Fibroblast of gingiva (primary cell): ENCODE results near the gene PLAAT3.
A peak's percentile ranks its signal among the peaks of the same experiment; 100 is the strongest.
"Not testable (repeated sequence)": the region's sequence is repeated elsewhere in the genome, so short reads cannot be mapped to it uniquely, and the experiment has no call there.

Experiments used
- DNase-seq: peaks from one replicate; pipeline ENCODE4 v3.0.0-alpha.2; 2011; ENCODE audit warnings: low read depth

Gene PLAAT3

DNA sequence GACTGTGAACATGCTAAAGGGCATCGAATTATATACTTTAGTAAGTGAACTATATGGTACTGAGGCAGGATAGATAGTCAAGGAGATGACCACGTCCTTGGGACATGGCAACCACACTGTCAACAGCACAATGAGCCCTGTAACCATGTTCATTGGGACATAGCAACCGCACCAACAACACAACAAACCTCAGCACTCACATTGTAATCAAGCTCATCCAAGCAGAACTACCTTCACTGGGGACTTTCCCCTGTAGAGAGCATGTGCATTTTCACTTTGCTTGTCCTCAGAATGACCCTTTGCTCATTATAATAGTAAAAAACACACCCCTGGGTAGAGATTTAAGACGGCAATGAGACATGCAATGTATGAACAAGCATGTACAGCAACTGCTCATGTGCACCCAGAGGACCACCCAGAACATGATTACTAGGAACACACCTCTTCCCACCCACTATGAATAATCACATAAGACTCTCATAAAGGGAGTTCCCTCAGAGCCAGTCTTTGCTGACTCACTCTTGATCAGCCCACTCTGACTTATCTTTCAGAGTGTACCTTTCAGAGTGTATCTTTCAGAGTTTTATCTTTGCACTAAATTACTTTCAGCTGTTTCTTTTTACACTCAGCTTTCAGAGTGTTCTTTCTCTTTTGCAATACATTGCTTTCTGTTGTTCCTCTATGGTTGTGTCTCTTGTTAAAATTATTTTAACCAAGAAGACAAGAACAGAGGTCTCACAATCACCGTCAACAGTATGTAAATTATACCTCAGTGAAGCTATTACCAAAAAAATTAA is 47.0 kb downstream of the PLAAT3 start:
- DNase-seq = peak; percentile 58

DNA sequence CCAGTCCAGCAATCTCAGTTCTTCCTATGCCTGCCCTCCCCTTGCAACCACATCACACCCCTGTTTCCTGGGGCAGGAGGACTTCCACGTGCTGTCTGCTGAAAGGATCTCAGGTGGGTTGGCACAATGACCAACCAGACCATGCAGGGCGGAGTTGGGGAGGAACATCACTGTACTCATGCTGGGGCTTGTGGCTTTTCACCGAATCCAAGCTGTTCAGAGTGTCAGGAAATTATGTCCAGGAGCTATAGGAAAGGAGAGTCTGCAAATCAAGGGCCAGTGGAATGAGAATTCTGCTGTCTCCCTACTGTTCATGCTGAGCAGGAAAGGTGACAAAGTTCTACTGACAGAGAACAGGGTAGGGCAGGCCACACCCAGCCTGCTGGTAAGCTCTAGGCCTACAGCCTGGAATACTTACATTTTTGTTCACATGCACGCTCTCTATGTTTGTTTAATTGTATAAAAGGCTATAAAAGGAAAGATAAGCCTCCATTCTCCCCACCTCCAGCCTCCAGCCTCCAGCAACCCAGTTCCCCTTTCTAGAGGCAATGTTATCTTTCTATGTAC is 49.4 kb downstream of the PLAAT3 start:
- no peak for DNase-seq

DNA sequence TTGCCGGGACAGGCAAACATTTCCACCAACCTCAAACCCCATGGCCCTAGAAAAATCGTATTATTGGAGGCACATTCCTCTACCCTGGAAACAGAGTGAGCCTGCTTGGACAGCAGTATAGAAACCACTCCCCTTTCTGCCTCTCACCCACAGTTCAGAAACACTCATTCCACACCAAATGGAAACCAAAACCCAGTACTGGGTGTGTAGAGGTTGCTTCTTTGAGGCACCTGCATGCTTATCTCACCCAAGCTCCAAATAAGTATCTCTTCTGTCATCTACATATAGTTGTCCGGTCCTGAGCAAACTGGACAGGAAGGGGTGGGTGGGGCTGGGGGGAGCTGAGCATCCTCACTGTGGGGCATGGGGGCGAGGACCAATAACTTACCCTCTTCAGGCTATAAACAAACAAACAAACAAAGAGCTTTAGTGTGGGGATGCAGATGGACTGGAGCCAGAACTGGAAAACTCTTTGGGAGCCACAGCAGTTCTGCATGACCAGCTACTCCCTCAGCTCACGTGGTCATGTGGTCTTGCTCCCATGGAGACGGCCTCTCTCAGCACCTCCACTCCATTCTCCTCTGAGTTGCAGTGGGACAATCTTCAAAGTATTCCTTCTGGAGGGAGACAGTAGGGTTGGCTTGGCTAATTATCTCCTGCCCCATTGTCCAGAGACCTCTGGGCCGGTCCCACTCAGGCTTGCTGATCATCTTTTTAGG is 50.0 kb downstream of the PLAAT3 start:
- DNase-seq = no peak

DNA sequence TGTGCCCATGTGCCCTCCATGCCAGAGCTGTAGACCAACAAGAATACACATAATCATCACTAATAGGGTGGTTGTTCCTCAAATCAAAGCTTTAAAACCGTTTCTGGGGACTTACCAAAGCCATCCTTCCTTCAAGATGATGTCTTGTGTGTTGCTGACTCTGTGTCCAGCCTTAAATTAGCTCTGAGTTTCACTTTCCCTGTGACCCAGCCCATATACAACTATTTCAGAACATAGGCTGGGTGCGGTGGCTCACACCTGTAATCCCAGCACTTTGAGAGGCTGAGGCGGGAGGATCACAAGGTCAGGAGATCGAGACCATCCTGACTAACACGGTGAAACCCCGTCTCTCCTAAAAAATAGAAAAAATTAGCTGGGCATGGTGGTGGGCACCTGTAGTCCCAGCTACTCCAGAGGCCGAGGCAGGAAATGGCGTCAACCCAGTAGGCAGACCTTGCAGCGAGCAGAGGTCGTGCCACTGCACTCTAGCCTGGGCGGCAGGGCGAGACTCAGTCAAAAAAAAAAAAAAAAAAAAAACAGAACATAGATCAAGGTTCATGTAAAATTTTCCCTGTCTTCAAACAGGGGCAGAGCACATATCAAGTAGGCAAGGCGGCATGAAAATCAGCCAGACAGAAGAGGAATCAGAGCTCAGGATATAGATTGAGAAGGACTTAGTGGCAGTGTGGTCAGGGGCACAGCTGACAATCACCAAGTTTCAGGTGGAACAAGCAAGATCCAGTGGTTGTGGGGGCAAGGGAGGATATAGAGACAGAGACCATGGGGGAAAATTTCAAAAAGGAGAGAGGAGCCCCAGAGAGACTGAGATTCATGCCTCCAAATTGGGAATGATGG is 50.8 kb downstream of the PLAAT3 start, which contains the start of gene PLAAT2:
TSS of gene PLAAT2 (minus strand) at position 179 of the 855 bp plus-strand sequence. CDS start at position 124, 55 bp downstream.
- DNase-seq = no peak

DNA sequence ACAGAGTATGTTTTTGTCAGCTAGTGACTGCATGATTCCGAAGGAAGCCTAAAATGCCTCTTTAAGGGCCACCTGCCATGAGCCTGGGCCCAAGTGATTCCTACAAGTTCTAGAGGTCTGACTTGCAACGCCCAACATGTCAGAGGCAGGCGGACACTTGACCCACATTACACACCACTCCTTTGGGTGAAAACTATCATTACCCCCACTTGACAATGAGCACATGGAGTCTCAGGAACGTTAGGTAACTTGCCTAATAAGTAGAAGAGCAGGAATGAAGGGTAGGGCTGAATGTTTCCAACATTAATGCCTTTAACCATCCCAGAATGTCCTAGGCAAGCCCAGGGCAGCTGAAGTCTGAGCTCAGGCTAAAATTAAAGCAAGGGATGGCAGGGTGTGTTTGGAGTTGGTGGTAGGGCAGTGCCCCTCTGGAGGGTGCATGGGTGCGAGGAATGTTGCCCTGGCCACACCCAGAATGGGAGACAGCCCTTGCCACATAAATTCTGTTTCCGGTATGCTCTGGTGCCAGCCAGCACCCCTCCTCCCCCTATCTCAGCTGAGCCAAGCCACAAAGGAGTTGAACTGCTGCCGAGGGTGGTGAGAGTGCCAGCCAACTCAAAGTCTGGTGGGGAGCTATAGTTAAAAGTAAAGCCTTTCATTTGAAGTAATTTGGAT is 53.6 kb downstream of the PLAAT3 start:
- DNase-seq = peak; percentile 21

GRCh38 chr11:63558459-63559157 is 55.6 kb downstream of the PLAAT3 start:
- no peak for DNase-seq

GRCh38 chr11:63557570-63557969 is 56.7 kb downstream of the PLAAT3 start:
- no peak for DNase-seq

- no peak for DNase-seq
Measured at GRCh38 chr11:63556404-63557013, 57.7 kb downstream of the PLAAT3 start.

DNA sequence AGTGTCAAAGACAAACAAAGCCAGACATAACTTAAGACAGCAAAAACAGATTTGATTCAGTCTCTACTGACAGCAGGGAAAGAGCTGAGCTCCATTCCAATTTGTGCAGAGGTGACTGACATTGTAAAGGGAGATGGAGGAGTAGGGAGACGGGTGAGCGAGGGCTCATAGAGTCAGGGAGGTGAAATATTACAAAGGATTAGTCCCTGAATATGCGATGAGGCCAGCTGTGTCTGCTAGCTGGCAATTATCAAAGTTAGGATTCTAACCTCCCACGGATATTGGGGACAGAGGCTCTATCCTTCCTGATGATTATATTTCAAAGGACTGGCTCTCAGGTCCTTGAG is 59.4 kb downstream of the PLAAT3 start:
- no peak for DNase-seq

DNA sequence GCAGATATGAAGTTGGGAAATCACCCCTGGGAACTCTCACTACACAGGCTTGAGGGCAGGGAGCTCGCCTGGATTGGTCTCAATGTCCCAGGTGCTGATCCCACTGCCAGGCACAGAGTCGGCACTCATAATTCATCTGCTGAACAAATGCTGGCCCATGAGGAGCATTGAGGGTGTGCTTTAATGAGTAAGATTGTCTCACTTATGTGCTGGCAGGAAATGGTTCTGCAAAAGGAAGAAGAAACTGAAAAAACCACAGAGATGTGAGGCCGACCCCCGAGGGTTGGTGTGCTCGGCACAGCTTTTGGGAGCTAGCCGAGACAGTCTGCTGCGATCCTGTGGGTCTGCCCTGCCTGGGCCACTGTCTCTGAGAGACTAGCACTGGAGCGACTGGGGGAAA is 60.5 kb downstream of the PLAAT3 start:
- DNase-seq = no peak

GRCh38 chr11:63552921-63553320 is 61.3 kb downstream of the PLAAT3 start:
- DNase-seq = no peak

DNA sequence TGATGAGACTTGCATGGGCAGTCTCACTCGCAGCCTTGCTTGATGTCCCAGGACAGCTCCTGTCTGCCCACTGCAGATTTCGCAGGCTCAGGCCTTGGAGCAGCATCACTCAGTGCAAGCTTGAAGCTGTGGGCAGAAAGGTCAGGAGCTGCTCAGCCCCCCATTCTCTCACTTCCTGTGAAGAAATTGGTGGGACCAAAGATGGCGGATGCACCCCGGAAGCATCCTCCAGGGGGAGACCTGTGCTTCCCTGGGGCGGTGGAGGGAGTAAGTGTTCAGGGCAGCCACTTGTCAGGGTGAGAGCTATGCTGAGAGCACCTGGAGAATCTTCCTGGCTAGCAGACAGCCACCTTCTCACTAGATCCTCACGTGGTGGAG is 62.4 kb downstream of the PLAAT3 start:
- DNase-seq = no peak

GRCh38 chr11:63551091-63551888 is 62.9 kb downstream of the PLAAT3 start:
- DNase-seq = no peak

DNA sequence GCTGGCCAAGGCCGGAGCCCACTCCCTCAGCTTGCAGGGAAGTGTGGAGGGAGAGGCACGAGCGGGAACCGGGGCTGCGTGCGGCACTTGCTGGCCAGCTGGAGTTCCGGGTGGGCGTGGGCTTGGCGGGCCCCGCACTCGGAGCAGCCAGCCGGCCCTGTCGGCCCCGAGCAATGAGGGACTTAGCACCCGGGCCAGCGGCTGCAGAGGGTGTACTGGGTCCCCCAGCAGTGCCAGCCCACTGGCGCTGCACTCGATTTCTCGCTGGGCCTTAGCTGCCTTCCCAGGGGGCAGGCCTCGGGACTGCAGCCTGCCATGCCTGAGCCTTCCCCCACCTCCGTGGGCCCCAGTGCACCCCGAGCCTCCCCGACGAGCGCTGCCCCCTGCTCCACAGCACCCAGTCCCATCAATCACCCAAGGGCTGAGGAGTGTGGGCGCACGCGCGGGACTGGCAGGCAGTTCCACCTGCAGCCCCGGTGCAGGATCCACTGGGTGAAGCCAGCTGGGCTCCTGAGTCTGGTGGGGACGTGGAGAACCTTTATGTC is 64.0 kb downstream of the PLAAT3 start:
- DNase-seq = not testable (repeated sequence)

DNA sequence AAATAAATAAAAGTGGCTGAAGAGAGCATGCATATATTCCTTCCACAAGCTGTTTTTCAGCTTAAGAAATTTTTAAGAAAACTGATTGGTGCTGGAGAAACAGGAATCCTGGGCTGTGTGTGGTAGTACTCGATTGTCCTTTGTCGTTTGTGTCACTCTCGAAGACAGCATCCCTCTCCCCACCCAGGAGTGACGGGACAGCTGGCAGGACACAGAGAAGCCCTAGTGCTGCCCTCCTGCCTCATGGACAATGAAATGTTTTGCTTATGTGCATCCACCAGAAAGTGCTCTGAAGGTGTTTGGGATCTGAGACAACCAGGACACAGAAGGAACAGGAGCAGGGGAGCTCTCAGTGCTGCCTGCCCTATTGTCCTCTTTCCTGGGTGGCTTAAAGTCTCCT is 64.8 kb downstream of the PLAAT3 start:
- DNase-seq = no peak

- no peak for DNase-seq
Measured at GRCh38 chr11:63548178-63548577, 66.1 kb downstream of the PLAAT3 start.

DNA sequence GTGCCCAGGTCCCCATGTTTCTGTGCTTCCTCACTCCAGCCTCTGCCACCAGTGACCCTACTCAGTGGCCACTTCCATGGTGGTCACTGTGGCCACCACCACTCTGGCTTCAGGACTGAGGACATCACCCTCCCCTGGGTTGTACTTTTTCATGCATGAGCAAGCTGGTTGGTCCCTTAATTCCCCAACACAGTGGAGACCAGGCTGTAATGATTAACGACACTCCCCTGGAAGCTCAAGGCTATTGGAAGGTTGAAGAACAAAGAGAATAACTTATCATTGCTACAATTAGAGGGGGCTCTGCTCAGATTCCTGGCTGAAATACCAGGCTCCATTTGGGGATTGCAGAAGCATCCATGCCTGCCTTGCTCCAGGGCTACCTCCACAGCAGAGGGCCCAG is 67.2 kb downstream of the PLAAT3 start:
- no peak for DNase-seq

- no peak for DNase-seq
Measured at GRCh38 chr11:63543711-63544110, 70.5 kb downstream of the PLAAT3 start.

- DNase-seq = not testable (repeated sequence)
Measured at GRCh38 chr11:63542506-63542905, 71.7 kb downstream of the PLAAT3 start.
